ENCODE measurements around the gene NCL. TPM values are rescaled to one million over a fixed set of nuclear protein-coding genes. Genes with fewer than 3 reads are reported as not detected.
"Not testable (repeated sequence)": the region's sequence is repeated elsewhere in the genome, so short reads cannot be mapped to it uniquely, and the experiment has no call there.

The NCL gene
- total RNA-seq, 1 experiment from 2014 or later, result 228 TPM

DNA sequence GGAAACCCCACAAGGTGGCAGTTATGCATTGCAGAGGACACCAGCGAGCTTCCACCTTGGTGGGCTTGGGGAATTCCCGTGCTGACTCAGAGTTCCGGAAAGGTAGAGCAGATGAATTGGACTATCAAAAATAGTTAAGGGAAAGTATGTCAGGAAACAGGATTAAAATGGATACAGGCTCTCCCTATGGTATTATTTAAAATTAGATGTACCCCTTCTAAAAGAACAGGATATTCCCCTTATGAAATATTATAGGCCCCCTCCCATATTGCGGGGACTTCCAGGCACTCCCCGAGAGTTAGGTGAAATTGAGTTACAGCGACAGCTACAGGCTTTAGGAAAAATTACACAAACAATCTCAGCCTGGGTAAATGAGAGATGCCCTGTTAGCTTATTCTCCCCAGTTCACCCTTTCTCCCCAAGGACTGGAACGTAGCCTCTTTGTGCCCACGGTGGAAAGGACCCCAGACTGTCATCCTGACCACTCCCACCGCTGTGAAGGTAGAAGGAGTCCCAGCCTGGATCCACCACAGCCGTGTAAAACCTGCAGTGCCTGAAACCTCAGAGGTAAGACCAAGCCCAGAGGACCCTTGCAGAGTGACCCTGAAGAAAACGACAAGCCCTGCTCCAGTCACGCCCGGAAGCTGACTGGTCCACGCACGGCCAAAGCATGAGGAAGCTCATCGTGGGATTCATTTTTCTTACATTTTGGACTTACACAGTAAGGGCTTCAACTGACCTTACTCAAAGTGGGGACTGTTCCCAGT, 58.5 kb downstream of the NCL start:
- not testable (repeated sequence) for DNase-seq (ENCODE audit: low read depth)

DNA sequence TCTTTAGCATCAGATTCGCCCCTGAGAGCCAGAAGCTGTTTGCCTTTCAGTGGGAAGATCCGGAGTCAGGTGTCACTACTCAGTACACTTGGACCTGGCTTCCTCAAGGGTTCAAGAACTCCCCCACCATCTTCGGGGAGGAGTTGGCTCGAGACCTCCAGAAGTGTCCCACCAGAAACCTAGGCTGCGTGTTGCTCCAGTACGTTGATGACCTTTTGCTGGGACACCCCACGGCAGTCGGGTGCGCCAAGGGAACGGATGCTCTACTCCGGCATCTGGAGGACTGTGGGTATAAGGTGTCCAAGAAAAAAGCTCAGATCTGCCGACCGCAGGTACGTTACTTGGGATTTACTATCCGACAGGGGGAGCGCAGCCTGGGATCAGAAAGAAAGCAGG, 60.1 kb downstream of the NCL start:
- not testable (repeated sequence) for DNase-seq (ENCODE audit: low read depth)

Other genes with a start within 250 kb of the NCL start
- not detected in 2 replicates for gene B3GNT7, start 68.8 kb downstream of the NCL start, total RNA-seq (2014; rRNA removed)
- gene NMUR1, start 66.0 kb upstream of the NCL start, total RNA-seq (2014; rRNA removed), result not detected in 2 replicates
- not detected in 2 replicates for gene TEX44, start 128.4 kb upstream of the NCL start, total RNA-seq (2014; rRNA removed)
- 836 and 882 TPM in 2 replicates for gene PTMA, start 244.0 kb upstream of the NCL start, total RNA-seq (2014; rRNA removed)

Measured in LHCN-M2 (cell line).